Measurements from ENCODE around the gene CILP2.

GRCh38 chr19:19500975-19501644, 37.0 kb upstream of the CILP2 start:
- TF ChIP-seq CTCF (IDR thresholded peaks at IDR 0.05) (no peak), POLR2AphosphoS5 (IDR thresholded peaks at IDR 0.05) (no peak), POLR2A (IDR thresholded peaks at IDR 0.05) (no peak)
